Stimulated activated CD8-positive, alpha-beta memory T cell treated with anti-CD3 and anti-CD28 coated beads, Interleukin-4, amount 100 ng/mL, for 24 hours (primary cell): ENCODE data around the gene FCRL6.

Experiments
- DNase-seq: peaks from one replicate; pipeline ENCODE4 v3.0.0-alpha.2; 2020; ENCODE audit warnings: low read depth

Gene FCRL6

DNA sequence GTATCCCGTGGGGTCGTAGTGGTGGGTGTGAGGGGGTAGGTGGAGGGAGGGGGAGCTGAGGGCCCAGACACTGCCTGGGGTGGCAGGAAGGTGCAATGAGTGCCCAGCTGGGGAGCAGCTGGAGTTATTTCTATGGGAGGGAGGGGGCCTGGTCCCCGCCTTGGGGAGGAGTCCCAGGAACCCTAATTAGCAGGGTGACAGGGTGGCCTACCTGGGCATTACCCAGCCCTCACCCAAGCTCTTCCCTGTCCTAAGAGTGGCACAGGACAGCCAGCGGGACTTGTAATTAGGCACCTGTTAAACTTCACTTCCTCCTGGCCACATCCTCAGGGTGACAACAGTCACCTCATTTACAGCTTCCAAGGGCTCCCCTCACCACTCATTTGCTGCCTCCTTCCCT, 60.4 kb downstream of the FCRL6 start, which contains the start of gene VSIG8:
Gene VSIG8, minus strand, starts transcription at position 101 of the 400 bp plus-strand sequence. CDS start 136 bp downstream, outside the sequence.
- no peak for DNase-seq

DNA sequence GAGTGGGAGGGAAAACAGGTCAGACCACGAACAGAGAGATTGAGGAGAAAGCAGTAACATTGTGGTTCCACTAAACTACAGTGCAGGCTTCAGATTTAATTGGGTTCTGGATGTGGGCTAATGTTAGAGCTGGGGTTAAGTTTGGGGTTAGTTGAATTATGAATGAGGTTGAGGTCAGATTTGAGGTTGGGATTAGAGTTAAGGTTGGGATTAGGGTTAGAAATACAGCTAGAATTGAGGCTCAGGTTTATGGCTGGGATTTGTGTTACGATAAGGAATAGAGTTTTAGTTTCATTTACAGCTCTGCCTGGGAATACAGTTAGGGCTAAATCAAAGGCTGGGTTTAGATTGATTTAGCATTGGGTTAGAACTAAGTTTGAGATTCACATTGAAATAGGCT, 62.1 kb downstream of the FCRL6 start:
- DNase-seq: no peak
